ENCODE results near the gene LPIN2. TPM values are rescaled to one million over a fixed set of nuclear protein-coding genes. Genes with fewer than 3 reads are reported as not detected.

LPIN2 gene
- total and polyA plus RNA-seq, 4 donors, result 58.6 to 284 (median 103) TPM

DNA sequence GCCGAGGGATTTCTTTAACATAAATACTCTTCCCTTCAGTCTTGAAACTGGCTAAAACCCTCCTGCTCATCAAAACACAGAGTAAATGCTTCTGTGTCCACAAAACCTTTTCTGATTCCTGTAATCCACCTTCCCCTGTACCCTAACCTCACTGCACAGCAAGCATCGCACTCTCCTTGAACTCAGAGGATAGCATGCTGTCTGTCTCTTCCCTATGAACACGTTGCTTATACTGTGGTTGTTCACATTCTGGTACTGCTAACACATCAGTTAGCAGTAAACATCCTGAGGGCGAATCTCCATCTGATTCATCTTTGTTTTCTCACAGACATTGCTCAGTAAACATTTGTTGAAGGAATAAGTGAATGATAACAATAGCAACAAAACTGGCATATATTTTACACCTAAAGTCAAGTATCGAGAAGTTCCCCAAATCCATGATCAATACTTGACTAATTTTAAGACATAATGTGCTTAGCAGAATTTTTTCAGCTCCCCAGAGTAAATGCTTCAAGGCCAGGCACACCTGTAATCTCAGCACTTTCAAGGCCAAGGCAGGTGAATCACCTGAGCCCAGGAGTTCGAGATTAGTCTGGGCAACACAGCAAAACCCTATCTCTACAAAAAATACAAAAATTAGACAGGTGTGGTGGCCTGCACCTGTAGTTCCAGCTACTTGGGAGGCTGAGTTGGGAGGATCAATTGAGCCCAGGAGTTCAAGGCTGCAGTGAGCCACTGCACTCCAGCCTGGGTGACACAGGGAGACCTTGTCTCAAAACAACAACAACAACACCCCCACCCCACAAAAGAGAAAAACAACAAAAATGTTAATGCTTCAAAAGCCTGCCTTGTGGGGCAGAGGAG is 45.6 kb upstream of the LPIN2 start:
- DNase-seq (ENCODE audit: low spot score), result no peak
- H3K4me1 ChIP-seq (ENCODE audit: control insufficient read depth in 4 of 4, insufficient read depth in 4 of 4, low read length in 3 of 4), result peaks cover 4 to 10% (median 9%) of the 10 kb centered on the region in 4 donors
- TF ChIP-seq YY1 (IDR thresholded peaks at IDR 0.05) (no peak), SP1 (IDR thresholded peaks at IDR 0.05) (no peak), EGR1 (IDR thresholded peaks at IDR 0.05; ENCODE audit: low read depth in 2 of 2) (no peak), HNF4G (IDR thresholded peaks at IDR 0.05) (no peak), FOXA2 (IDR thresholded peaks at IDR 0.05) (no peak), GABPA (IDR thresholded peaks at IDR 0.05 in 1 of 2, conservative IDR thresholded peaks at IDR 0.05 in 1 of 2) (no peak)
- TF ChIP-seq, protein P1, sequence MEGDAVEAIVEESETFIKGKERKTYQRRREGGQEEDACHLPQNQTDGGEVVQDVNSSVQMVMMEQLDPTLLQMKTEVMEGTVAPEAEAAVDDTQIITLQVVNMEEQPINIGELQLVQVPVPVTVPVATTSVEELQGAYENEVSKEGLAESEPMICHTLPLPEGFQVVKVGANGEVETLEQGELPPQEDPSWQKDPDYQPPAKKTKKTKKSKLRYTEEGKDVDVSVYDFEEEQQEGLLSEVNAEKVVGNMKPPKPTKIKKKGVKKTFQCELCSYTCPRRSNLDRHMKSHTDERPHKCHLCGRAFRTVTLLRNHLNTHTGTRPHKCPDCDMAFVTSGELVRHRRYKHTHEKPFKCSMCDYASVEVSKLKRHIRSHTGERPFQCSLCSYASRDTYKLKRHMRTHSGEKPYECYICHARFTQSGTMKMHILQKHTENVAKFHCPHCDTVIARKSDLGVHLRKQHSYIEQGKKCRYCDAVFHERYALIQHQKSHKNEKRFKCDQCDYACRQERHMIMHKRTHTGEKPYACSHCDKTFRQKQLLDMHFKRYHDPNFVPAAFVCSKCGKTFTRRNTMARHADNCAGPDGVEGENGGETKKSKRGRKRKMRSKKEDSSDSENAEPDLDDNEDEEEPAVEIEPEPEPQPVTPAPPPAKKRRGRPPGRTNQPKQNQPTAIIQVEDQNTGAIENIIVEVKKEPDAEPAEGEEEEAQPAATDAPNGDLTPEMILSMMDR (IDR thresholded peaks at IDR 0.05; ENCODE audit: low read depth, low read length, missing input control), result no peak
- TF ChIP-seq, protein P2, sequence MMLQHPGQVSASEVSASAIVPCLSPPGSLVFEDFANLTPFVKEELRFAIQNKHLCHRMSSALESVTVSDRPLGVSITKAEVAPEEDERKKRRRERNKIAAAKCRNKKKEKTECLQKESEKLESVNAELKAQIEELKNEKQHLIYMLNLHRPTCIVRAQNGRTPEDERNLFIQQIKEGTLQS (IDR thresholded peaks at IDR 0.05), result no peak
- TF ChIP-seq, protein P3, sequence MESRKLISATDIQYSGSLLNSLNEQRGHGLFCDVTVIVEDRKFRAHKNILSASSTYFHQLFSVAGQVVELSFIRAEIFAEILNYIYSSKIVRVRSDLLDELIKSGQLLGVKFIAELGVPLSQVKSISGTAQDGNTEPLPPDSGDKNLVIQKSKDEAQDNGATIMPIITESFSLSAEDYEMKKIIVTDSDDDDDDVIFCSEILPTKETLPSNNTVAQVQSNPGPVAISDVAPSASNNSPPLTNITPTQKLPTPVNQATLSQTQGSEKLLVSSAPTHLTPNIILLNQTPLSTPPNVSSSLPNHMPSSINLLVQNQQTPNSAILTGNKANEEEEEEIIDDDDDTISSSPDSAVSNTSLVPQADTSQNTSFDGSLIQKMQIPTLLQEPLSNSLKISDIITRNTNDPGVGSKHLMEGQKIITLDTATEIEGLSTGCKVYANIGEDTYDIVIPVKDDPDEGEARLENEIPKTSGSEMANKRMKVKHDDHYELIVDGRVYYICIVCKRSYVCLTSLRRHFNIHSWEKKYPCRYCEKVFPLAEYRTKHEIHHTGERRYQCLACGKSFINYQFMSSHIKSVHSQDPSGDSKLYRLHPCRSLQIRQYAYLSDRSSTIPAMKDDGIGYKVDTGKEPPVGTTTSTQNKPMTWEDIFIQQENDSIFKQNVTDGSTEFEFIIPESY (IDR thresholded peaks at IDR 0.05), result no peak

GRCh38 chr18:3057526-3057925 is 44.6 kb upstream of the LPIN2 start:
- peaks cover 4 to 7% (median 5%) of the 10 kb centered on the region in 4 donors for H3K4me1 ChIP-seq (ENCODE audit: control insufficient read depth in 4 of 4, insufficient read depth in 4 of 4, low read length in 3 of 4)
- no peak for DNase-seq (ENCODE audit: low spot score)
- H3K27me3 ChIP-seq (ENCODE audit: control insufficient read depth in 4 of 4, insufficient read depth in 4 of 4, low read length in 3 of 4), result no peaks in the 10 kb centered on the region
- H3K36me3 ChIP-seq (ENCODE audit: control insufficient read depth in 4 of 4, insufficient read depth in 3 of 4, low read depth in 1 of 4, low read length in 3 of 4), result no peaks in the 10 kb centered on the region
- no peak overlapping the region for H3K9ac ChIP-seq (ENCODE audit: low read depth in 1 of 2, low read length in 2 of 2)
- 93% methylated on average over 4 of the region's 4 CpGs for WGBS
- H3K27ac ChIP-seq (ENCODE audit: low read depth in 1 of 2, low read length in 2 of 2), result no peak overlapping the region
- no peaks in the 10 kb centered on the region for H3K9me3 ChIP-seq (ENCODE audit: control insufficient read depth in 4 of 4, low read length in 3 of 4)
- no peak for TF ChIP-seq GABPA (IDR thresholded peaks at IDR 0.05 in 1 of 2, conservative IDR thresholded peaks at IDR 0.05 in 1 of 2)
- H3K4me3 ChIP-seq (ENCODE audit: low read depth in 1 of 3, low read length in 3 of 3), result no peak overlapping the region

More for the DNA sequence above, 45.6 kb upstream of the LPIN2 start:
- Histone ChIP-seq H3K36me3 (ENCODE audit: control insufficient read depth in 4 of 4, insufficient read depth in 3 of 4, low read depth in 1 of 4, low read length in 3 of 4) (no peaks in the 10 kb centered on the region), H3K9ac (ENCODE audit: low read depth in 1 of 2, low read length in 2 of 2) (no peak overlapping the region), H3K9me3 (ENCODE audit: control insufficient read depth in 4 of 4, low read length in 3 of 4) (no peaks in the 10 kb centered on the region), H3K4me3 (ENCODE audit: low read depth in 1 of 3, low read length in 3 of 3) (no peak overlapping the region), H3K27ac (ENCODE audit: low read depth in 1 of 2, low read length in 2 of 2) (peak overlapping the region in 1 of 2 donors; percentile 26), H3K27me3 (ENCODE audit: control insufficient read depth in 4 of 4, insufficient read depth in 4 of 4, low read length in 3 of 4) (no peaks in the 10 kb centered on the region)
- 85% methylated on average over 6 of the region's 6 CpGs for WGBS

DNA sequence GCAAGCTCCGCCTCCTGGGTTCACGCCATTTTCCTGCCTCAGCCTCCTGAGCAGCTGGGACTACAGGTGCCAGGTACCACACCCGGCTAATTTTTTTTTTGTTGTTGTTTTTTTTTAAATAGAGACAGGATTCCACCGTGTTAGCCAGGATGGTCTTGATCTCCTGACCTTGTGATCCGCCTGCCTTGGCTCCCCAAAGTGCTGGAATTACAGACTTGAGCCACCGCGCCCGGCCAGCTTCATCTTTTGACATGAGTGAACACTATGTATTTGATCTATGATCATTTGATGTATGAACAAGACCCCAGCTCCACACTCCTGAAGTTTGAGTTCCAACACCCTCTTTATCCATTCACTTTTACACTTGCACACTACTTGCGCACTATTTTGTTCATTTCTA is 43.4 kb upstream of the LPIN2 start:
- no peaks in the 10 kb centered on the region for H3K36me3 ChIP-seq (ENCODE audit: control insufficient read depth in 4 of 4, insufficient read depth in 3 of 4, low read depth in 1 of 4, low read length in 3 of 4)
- H3K9me3 ChIP-seq (ENCODE audit: control insufficient read depth in 4 of 4, low read length in 3 of 4), result no peaks in the 10 kb centered on the region
- no peak for DNase-seq (ENCODE audit: low spot score)
- H3K4me1 ChIP-seq (ENCODE audit: control insufficient read depth in 4 of 4, insufficient read depth in 4 of 4, low read length in 3 of 4), result peaks cover 4 to 17% (median 8%) of the 10 kb centered on the region in 4 donors
- H3K4me3 ChIP-seq (ENCODE audit: low read depth in 1 of 3, low read length in 3 of 3), result no peak overlapping the region
- no peak overlapping the region for H3K9ac ChIP-seq (ENCODE audit: low read depth in 1 of 2, low read length in 2 of 2)
- 93% methylated on average over 9 of the region's 9 CpGs for WGBS
- no peak overlapping the region for H3K27ac ChIP-seq (ENCODE audit: low read depth in 1 of 2, low read length in 2 of 2)
- no peaks in the 10 kb centered on the region for H3K27me3 ChIP-seq (ENCODE audit: control insufficient read depth in 4 of 4, insufficient read depth in 4 of 4, low read length in 3 of 4)
- TF ChIP-seq REST (IDR thresholded peaks at IDR 0.05) (no peak), HNF4A (conservative IDR thresholded peaks at IDR 0.05) (no peak), NR2F2 (IDR thresholded peaks at IDR 0.05) (no peak), MAX (IDR thresholded peaks at IDR 0.05) (no peak), FOXA2 (IDR thresholded peaks at IDR 0.05) (no peak), FOXA1 (IDR thresholded peaks at IDR 0.05) (no peak)
- TF ChIP-seq, protein P3 (IDR thresholded peaks at IDR 0.05), result no peak
